Aortic smooth muscle cell (primary cell): ENCODE measurements around the gene ADAM30. TPM values are rescaled to one million over a fixed set of nuclear protein-coding genes. Genes with fewer than 3 reads are reported as not detected.

Experiments
- total RNA-seq: library from RNA; depleted of rRNA; stranded (reverse); fragments of >200 nt; gene quantifications from 2 replicates; pipeline ENCODE4 v1.2.3, GENCODE V29; 2014

Gene ADAM30
- not detected in 2 replicates for total RNA-seq

DNA sequence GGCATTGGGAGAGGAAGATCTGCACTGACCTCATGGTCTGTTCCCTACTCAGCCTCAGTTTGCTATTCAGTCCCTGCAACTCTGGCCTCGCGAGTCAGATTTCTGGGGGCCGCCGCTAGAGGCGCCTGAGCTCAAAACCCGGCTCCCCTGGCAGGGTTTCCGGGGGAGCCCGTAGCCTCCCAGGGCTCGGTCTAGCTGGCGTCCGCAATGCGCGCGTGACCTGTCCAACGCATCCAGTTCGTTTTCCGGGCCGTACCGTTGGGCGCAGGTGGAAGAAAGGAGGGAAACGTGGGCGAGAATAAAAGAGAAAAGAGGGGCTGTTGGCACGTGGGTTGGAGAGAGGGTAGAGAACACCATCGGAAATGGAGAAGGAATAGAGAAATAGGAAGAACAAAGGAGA, at the start of gene ADAM30:
TSS of gene ADAM30 (minus strand) at position 213 of the 400 bp plus-strand sequence. CDS start at position 34, 179 bp downstream.

Other genes starting within 250 kb of the ADAM30 start
- gene ZNF697, start 248.2 kb downstream of the ADAM30 start, total RNA-seq: 5.6 and 9.5 TPM in 2 replicates
- gene PHGDH, start 184.6 kb downstream of the ADAM30 start, total RNA-seq: 28.5 and 29.3 TPM in 2 replicates
- gene HMGCS2, start 127.6 kb downstream of the ADAM30 start, total RNA-seq: not detected in 2 replicates
- gene REG4, start 85.1 kb downstream of the ADAM30 start, total RNA-seq: not detected in 2 replicates
- gene NOTCH2, start 173.1 kb upstream of the ADAM30 start, total RNA-seq: 118 and 144 TPM in 2 replicates